Psoas muscle (tissue), 8 donors: Measurements from ENCODE around the gene UMAD1. TPM values are rescaled to one million over a fixed set of nuclear protein-coding genes. Genes with fewer than 3 reads are reported as not detected.

Experiments
- ATAC-seq, 4 donors: fragments of 200-7000 bp; cut with Tn5 transposase; one replicate each; pipeline ENCODE4 v1.9.1; 2020; ENCODE audit warnings: moderate library complexity in 3 of 4, mild to moderate bottlenecking in 2 of 4
- DNase-seq, 2 donors: peaks; one replicate each; pipeline ENCODE4 v3.0.0-alpha.2; 2020
- H3K27ac ChIP-seq: fragments of 200-600 bp; one replicate; pipeline ENCODE4 v1.8.0; 2022
- H3K27me3 ChIP-seq, 3 donors: fragments of 200-600 bp in 1 of 3; one replicate each; pipeline versions ENCODE4 v1.6.1 to v1.8.0; 2013 to 2022; ENCODE audit warnings: low read length in 2 of 3, mild to moderate bottlenecking in 2 of 3, moderate library complexity in 1 of 3; ENCODE audit not compliant: insufficient read depth in 3 of 3
- H3K36me3 ChIP-seq, 2 donors: fragments of 200-600 bp in 1 of 2; one replicate each; pipeline versions ENCODE4 v1.6.1 to v1.8.0; 2013 to 2022; ENCODE audit warnings: low read depth in 1 of 2, mild to moderate bottlenecking in 1 of 2, moderate library complexity in 1 of 2; ENCODE audit not compliant: insufficient read depth in 1 of 2
- H3K4me1 ChIP-seq: fragments of 200-600 bp; one replicate; pipeline ENCODE4 v1.8.0; 2022
- H3K4me3 ChIP-seq: fragments of 200-600 bp; one replicate; pipeline ENCODE4 v1.8.0; 2022; ENCODE audit warnings: mild to moderate bottlenecking
- H3K9me3 ChIP-seq: fragments of 200-600 bp; one replicate; pipeline ENCODE4 v1.8.0; 2022
- WGBS, 3 donors: extraction: QIAGEN DNeasy Blood & Tissue Kit; methylation state at CpG; one replicate each; pipeline versions ENCODE4 v1.1.6 to v1.1.7; 2013; 5-methylcytosine and 5-hydroxymethylcytosine counted together
- intact Hi-C, 2 donors: fragments of 100-400 bp; cut with DNase I; formaldehyde crosslinking; loops; one replicate each; pipeline versions ENCODE4 v1.11.0 to v1.14.2; 2022
- polyA plus RNA-seq, 3 donors: library from polyadenylated mRNA; stranded (reverse); fragments of 200-250 nt; gene quantifications; one replicate each; pipeline ENCODE4 v1.2.3, GENCODE V29; 2013
- total RNA-seq, 4 donors: library from RNA; stranded (reverse); fragmentation: NEBNext Ultra II Directional in 2 of 4; extraction: Animal tissue kit (Norgen Biotek cat#: 25700) in 2 of 4; gene quantifications; one replicate each; pipeline versions ENCODE4 v1.2.1 to v1.2.4, GENCODE V29; 2021 to 2023
- TF ChIP-seq, protein P1 (sequence below): fragments of 200-600 bp; IDR thresholded peaks from one replicate; pipeline ENCODE4 v1.8.0; 2022; ENCODE audit warnings: antibody characterized with exemption
- donor health status: healthy with polysubstance abuse.
- donor health status: DM: no; HTN: no; CAD: no; lungs with moderate emphysema.
- donor health status: Bipolar disorder and iron deficiency.
- donor health status: healthy.
- donor health status: DM: yes; HTN: yes; CAD: no.
- donor health status: DM: no; HTN: no; CAD: no.
- donor health status: DM: no; HTN: no; CAD: no.
- donor health status: DM: yes; HTN: yes; CAD: no.

UMAD1 gene
- total and polyA plus RNA-seq, 7 donors = 6.2 to 19.1 (median 12.3) TPM

DNA sequence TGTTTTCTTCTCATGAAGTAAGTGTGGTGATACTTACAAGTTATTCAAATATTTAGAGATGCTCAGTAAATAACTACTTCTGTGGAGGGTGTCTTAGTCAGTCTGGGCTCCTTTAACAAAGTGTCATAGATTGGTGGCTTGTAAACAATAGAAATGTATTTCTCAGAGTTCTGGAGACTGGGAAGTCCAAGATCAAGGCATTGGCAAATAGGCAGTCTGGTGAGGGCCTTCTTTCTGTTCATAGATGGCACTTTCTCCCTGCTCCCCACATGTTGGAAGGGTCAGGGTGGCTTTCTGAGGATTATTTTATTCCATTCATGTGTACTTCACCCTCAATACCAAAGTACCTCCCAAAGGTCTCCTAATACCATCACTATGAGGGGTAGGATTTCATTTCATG lies 59.4 kb downstream of the UMAD1 start:
- intact Hi-C loops = no loop called here
- peaks cover 43% of the 10 kb centered on the region for H3K4me1 ChIP-seq
- TF ChIP-seq, protein P1, sequence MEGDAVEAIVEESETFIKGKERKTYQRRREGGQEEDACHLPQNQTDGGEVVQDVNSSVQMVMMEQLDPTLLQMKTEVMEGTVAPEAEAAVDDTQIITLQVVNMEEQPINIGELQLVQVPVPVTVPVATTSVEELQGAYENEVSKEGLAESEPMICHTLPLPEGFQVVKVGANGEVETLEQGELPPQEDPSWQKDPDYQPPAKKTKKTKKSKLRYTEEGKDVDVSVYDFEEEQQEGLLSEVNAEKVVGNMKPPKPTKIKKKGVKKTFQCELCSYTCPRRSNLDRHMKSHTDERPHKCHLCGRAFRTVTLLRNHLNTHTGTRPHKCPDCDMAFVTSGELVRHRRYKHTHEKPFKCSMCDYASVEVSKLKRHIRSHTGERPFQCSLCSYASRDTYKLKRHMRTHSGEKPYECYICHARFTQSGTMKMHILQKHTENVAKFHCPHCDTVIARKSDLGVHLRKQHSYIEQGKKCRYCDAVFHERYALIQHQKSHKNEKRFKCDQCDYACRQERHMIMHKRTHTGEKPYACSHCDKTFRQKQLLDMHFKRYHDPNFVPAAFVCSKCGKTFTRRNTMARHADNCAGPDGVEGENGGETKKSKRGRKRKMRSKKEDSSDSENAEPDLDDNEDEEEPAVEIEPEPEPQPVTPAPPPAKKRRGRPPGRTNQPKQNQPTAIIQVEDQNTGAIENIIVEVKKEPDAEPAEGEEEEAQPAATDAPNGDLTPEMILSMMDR = no peak

DNA sequence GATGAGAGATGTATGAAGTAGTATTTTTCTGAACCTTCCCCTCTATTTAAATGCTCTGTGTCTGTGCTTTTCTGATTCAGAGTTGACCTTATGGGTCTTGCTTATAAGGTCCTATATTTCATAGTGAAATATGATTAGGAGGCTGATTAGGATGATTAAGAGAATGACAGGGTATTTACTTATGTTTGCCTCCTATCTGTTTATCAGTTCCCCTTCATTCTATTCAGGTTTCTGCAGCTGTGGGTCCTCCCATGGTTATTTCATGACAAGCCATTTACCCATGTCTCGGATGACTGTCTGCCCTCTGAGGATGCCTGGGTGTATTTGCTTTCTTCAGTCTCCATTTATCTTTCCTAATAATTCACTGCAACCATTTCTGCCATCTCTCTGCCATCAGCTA lies 61.0 kb downstream of the UMAD1 start:
- TF ChIP-seq, protein P1 = no peak
- 87 to 96% (median 92%) methylated on average over 1 of the region's 1 CpG for WGBS, 3 donors
- Histone ChIP-seq H3K4me3 (no peak overlapping the region), H3K27me3 (no peaks in the 10 kb centered on the region), H3K27ac (no peak overlapping the region), H3K36me3 (no peaks in the 10 kb centered on the region), H3K4me1 (peaks cover 44% of the 10 kb centered on the region), H3K9me3 (no peaks in the 10 kb centered on the region)
- DNase-seq (no peak), ATAC-seq (no peak)
- intact Hi-C loops = no loop called here

More for the DNA sequence above, 59.4 kb downstream of the UMAD1 start:
- no peak overlapping the region for H3K4me3 ChIP-seq
- DNase-seq (no peak), ATAC-seq (no peak)
- no peaks in the 10 kb centered on the region for H3K36me3 ChIP-seq
- no peaks in the 10 kb centered on the region for H3K9me3 ChIP-seq
- no peaks in the 10 kb centered on the region for H3K27me3 ChIP-seq
- H3K27ac ChIP-seq = no peak overlapping the region

DNA sequence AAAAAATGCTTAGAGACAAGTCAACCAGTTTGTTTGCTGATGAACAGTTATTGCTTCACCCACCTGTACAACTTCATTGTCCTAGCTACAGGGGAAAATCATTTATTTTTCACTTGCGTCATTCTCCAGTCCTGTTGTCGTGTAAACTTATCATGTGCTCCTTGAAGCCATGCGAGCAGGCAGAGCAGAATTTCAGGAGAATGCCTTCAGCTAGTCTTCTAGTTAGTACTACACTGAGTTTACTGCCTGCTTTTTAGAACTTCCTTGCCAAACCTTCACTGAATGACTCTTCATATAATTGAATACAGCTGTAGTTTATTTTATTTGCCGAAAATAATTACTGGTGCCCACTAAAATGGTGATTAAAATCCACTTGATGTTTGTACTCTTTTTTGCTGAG lies 62.3 kb downstream of the UMAD1 start:
- Histone ChIP-seq H3K27me3 (no peaks in the 10 kb centered on the region), H3K27ac (peak overlapping the region; percentile 12), H3K36me3 (no peaks in the 10 kb centered on the region), H3K4me1 (peaks cover 44% of the 10 kb centered on the region), H3K4me3 (no peak overlapping the region), H3K9me3 (no peaks in the 10 kb centered on the region)
- 53 to 72% (median 63%) methylated on average over 4 of the region's 4 CpGs for WGBS, 3 donors
- TF ChIP-seq, protein P1 = no peak
- DNase-seq = no peak
- ATAC-seq = peak in 2 of 4 donors; percentile 28 to 42
- intact Hi-C loops = no loop called here

DNA sequence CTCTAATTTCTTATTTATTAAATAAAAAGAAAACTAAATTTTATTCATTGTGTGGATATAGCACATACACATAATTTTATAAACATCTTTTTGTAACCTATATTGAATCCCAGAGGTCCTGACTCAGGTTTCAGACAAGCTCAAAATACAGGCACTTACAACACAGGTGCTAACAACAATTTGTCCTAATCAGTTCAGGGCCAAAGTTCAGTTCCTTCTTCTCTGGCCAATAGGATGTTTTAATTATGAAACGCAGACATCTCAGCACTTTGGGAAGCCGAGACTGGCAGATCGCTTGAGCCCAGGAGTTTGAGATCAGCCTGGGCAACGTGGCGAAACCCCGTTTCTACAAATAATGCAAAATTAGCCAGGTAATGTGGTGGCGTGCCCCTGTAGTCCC lies 62.9 kb downstream of the UMAD1 start:
- intact Hi-C loops = no loop called here
- H3K4me3 ChIP-seq = no peak overlapping the region
- DNase-seq (no peak), ATAC-seq (no peak)
- no peaks in the 10 kb centered on the region for H3K9me3 ChIP-seq
- H3K27ac ChIP-seq = no peak overlapping the region
- H3K27me3 ChIP-seq = no peaks in the 10 kb centered on the region
- H3K4me1 ChIP-seq = peaks cover 41% of the 10 kb centered on the region
- WGBS, 3 donors = 91 to 95% (median 95%) methylated on average over 7 of the region's 7 CpGs
- H3K36me3 ChIP-seq = no peaks in the 10 kb centered on the region
- TF ChIP-seq, protein P1 = no peak

DNA sequence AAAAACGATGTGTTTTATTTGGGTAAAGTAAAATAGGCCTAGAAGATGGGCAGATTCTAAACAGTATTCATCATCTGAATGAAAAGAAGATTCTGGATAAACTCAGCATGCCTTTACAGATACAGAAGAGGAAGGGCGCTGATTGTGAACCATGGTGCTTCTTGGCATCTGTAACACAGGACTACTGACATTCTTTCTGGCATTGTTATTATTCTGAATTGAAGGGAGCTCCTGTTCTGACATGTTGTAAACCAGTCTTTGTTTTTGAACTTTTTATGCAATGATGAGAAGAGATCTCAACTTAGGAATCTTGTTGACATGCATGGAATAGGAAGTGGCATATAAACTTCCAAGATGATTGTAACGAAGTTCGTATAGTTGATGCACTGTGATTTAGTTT lies 64.3 kb downstream of the UMAD1 start:
- H3K36me3 ChIP-seq = no peaks in the 10 kb centered on the region
- no peaks in the 10 kb centered on the region for H3K9me3 ChIP-seq
- TF ChIP-seq, protein P1 = no peak
- no peaks in the 10 kb centered on the region for H3K27me3 ChIP-seq
- ATAC-seq (no peak), DNase-seq (no peak)
- no peak overlapping the region for H3K27ac ChIP-seq
- no peak overlapping the region for H3K4me3 ChIP-seq
- H3K4me1 ChIP-seq = peaks cover 36% of the 10 kb centered on the region
- WGBS, 3 donors = 92 to 95% (median 93%) methylated on average over 4 of the region's 4 CpGs
- intact Hi-C loops = no loop called here
